CD4-positive, alpha-beta memory T cell (primary cell): ENCODE data around the gene TBC1D4. TPM values are rescaled to one million over a fixed set of nuclear protein-coding genes. Genes with fewer than 3 reads are reported as not detected.

Experiments used
- CTCF ChIA-PET: fragments of 350-600 bp; sonication (Branson Sonifier 250); formaldehyde crosslinking; loops from one replicate; lab custom pipeline; 2021; ENCODE audit warnings: inconsistent platforms; ENCODE audit not compliant: partially characterized antibody; lab: Charles Lee
- POLR2A ChIA-PET: fragments of 350-600 bp; sonication (Branson Sonifier 250); formaldehyde crosslinking; loops from one replicate; lab custom pipeline; 2021; ENCODE audit not compliant: partially characterized antibody; lab: Charles Lee
- DNase-seq, 5 donors: peaks; one replicate each; pipeline versions ENCODE4 v3.0.0 to v3.0.0-alpha.2; 2020 to 2022; ENCODE audit warnings: mixed read lengths in 1 of 5
- H3K27ac ChIP-seq: one replicate; pipeline ENCODE4 v1.7.0; 2013; ENCODE audit warnings: low read depth, low read length
- H3K27me3 ChIP-seq: 2 replicates; pipeline ENCODE4 v1.7.0; 2013; ENCODE audit warnings: mild to moderate bottlenecking, low read length, moderate library complexity; ENCODE audit not compliant: insufficient read depth
- H3K36me3 ChIP-seq: 2 replicates; pipeline ENCODE4 v1.7.0; 2013; ENCODE audit warnings: mild to moderate bottlenecking, low read length, moderate library complexity; ENCODE audit not compliant: insufficient read depth
- H3K4me1 ChIP-seq: 2 replicates; pipeline ENCODE4 v1.7.0; 2013; ENCODE audit warnings: mild to moderate bottlenecking, low read length, moderate library complexity; ENCODE audit not compliant: insufficient read depth
- H3K4me3 ChIP-seq, 2 donors: one replicate each; pipeline ENCODE4 v1.7.0; 2013; ENCODE audit warnings: low read length in 2 of 2, mild to moderate bottlenecking in 1 of 2
- H3K9me3 ChIP-seq, 2 donors: one replicate each; pipeline ENCODE4 v1.7.0; 2013; ENCODE audit warnings: low read length in 2 of 2, control low read depth in 1 of 2; ENCODE audit not compliant: control insufficient read depth in 1 of 2
- H3K27ac Mint-ChIP-seq, 7 donors: one replicate each; pipeline ENCODE4 v1.8.0; 2020 to 2021; ENCODE audit warnings: mixed read lengths in 7 of 7, mild to moderate bottlenecking in 6 of 7, inconsistent platforms in 3 of 7, moderate library complexity in 3 of 7
- H3K27me3 Mint-ChIP-seq, 2 donors: one replicate each; pipeline ENCODE4 v1.8.0; 2020 to 2021; ENCODE audit warnings: mixed read lengths in 2 of 2
- H3K36me3 Mint-ChIP-seq, 2 donors: one replicate each; pipeline ENCODE4 v1.8.0; 2020 to 2021; ENCODE audit warnings: mixed read lengths in 2 of 2, inconsistent platforms in 1 of 2, mild to moderate bottlenecking in 1 of 2
- H3K4me1 Mint-ChIP-seq, 4 donors: one replicate each; pipeline ENCODE4 v1.8.0; 2020 to 2021; ENCODE audit warnings: mixed read lengths in 4 of 4, mild to moderate bottlenecking in 1 of 4
- H3K4me3 Mint-ChIP-seq, 8 donors: one replicate each; pipeline ENCODE4 v1.8.0; 2020 to 2021; ENCODE audit warnings: mixed read lengths in 8 of 8, mild to moderate bottlenecking in 7 of 8, moderate library complexity in 6 of 8, inconsistent platforms in 3 of 8
- H3K9me3 Mint-ChIP-seq, 8 donors: one replicate each; pipeline ENCODE4 v1.8.0; 2020 to 2021; ENCODE audit warnings: mixed read lengths in 8 of 8, mild to moderate bottlenecking in 5 of 8, inconsistent platforms in 3 of 8, moderate library complexity in 1 of 8
- intact Hi-C: fragments of 100-400 bp; cut with micrococcal nuclease; formaldehyde crosslinking; loops from one replicate; pipeline ENCODE4 v1.15.1; 2023
- polyA plus RNA-seq, 2 donors: library from polyadenylated mRNA; unstranded; fragments of 300-500 nt; fragmentation: Illumina TruSeq; gene quantifications; one replicate each; pipeline ENCODE4 v1.2.3, GENCODE V29; 2021
- total RNA-seq, 2 experiments: library from RNA; stranded (reverse); gene quantifications; one replicate each; pipeline ENCODE4 v1.2.3, GENCODE V29; 2021

The TBC1D4 gene
- total and polyA plus RNA-seq, 4 experiments from 2014 or later, result 9.5 to 67.2 (median 45.4) TPM

- no peak overlapping the region for H3K4me3 ChIP-seq
- POLR2A ChIA-PET, result no interaction called here
- CTCF ChIA-PET, result interaction anchor here (0.8 to 1.7 kb wide), 2 partner anchors 15 to 18 kb away, joined by 3 to 6 read pairs; no protein-coding TSS in a partner anchor
- H3K4me1 ChIP-seq, result peaks cover 11% of the 10 kb centered on the region
- no peak for DNase-seq
- H3K36me3 Mint-ChIP-seq, result peaks cover 0 to 4% of the 10 kb centered on the region in 2 donors
- H3K27me3 Mint-ChIP-seq, result peaks cover 30 to 41% of the 10 kb centered on the region in 2 donors
- no peak overlapping the region for H3K27ac Mint-ChIP-seq
- H3K27me3 ChIP-seq, result no peaks in the 10 kb centered on the region
- intact Hi-C loops, result no loop called here
- H3K4me1 Mint-ChIP-seq, result peaks cover 7 to 17% (median 11%) of the 10 kb centered on the region in 4 donors
- no peak overlapping the region for H3K4me3 Mint-ChIP-seq
- H3K9me3 Mint-ChIP-seq, result peaks cover 0 to 1% (median 0%) of the 10 kb centered on the region in 8 donors
- no peaks in the 10 kb centered on the region for H3K36me3 ChIP-seq
- no peaks in the 10 kb centered on the region for H3K9me3 ChIP-seq
- no peak overlapping the region for H3K27ac ChIP-seq
Measured at GRCh38 chr13:75485286-75486062, 3.5 kb upstream of the TBC1D4 start.

GRCh38 chr13:75482820-75483079 is 781 bp upstream of the TBC1D4 start:
- no peaks in the 10 kb centered on the region for H3K27me3 ChIP-seq
- no peaks in the 10 kb centered on the region for H3K9me3 ChIP-seq
- H3K27me3 Mint-ChIP-seq, result peaks cover 39 to 57% of the 10 kb centered on the region in 2 donors
- H3K27ac Mint-ChIP-seq, result peak overlapping the region in 1 of 7 donors; percentile 64
- no peak for DNase-seq
- H3K4me1 Mint-ChIP-seq, result peaks cover 8 to 19% (median 12%) of the 10 kb centered on the region in 4 donors
- peak overlapping the region in 1 of 2 donors; percentile 53 for H3K4me3 ChIP-seq
- peaks cover 12% of the 10 kb centered on the region for H3K4me1 ChIP-seq
- H3K36me3 ChIP-seq, result no peaks in the 10 kb centered on the region
- intact Hi-C loops, result loop anchor here (1.0 to 5.0 kb wide), 3 partner anchors 67 to 155 kb away; partner anchors contain the start of genes LMO7 and UCHL3
- H3K4me3 Mint-ChIP-seq, result peak overlapping the region; percentile 92 to 98 (median 94)
- CTCF ChIA-PET, result interaction anchor here (1.0 to 1.8 kb wide), 4 partner anchors 14 to 155 kb away, joined by 3 to 4 read pairs (median 3); no protein-coding TSS in a partner anchor
- POLR2A ChIA-PET, result interaction anchor here (1.5 kb wide), 1 partner anchor 110 kb away, joined by 3 read pairs; no protein-coding TSS in a partner anchor
- H3K9me3 Mint-ChIP-seq, result peaks cover 0 to 1% (median 0%) of the 10 kb centered on the region in 8 donors
- peaks cover 0 to 4% of the 10 kb centered on the region in 2 donors for H3K36me3 Mint-ChIP-seq
- H3K27ac ChIP-seq, result no peak overlapping the region

GRCh38 chr13:75481176-75482069 is 546 bp downstream of the TBC1D4 start:
- ChIA-PET CTCF (interaction anchor here (0.9 to 1.8 kb wide), 7 partner anchors 12 to 155 kb away, joined by 3 to 4 read pairs (median 3); no protein-coding TSS in a partner anchor), POLR2A (interaction anchor here (0.9 to 1.5 kb wide), 2 partner anchors 109 to 155 kb away, joined by 3 to 7 read pairs; no protein-coding TSS in a partner anchor)
- Mint-ChIP-seq H3K27ac (no peak overlapping the region), H3K9me3 (peaks cover 0 to 1% (median 0%) of the 10 kb centered on the region in 8 donors), H3K36me3 (peaks cover 0 to 4% of the 10 kb centered on the region in 2 donors), H3K27me3 (peaks cover 38 to 46% of the 10 kb centered on the region in 2 donors), H3K4me3 (peak overlapping the region; percentile 52 to 90 (median 82)), H3K4me1 (peaks cover 8 to 19% (median 12%) of the 10 kb centered on the region in 4 donors)
- Histone ChIP-seq H3K27me3 (no peaks in the 10 kb centered on the region), H3K36me3 (no peaks in the 10 kb centered on the region), H3K9me3 (no peaks in the 10 kb centered on the region), H3K27ac (no peak overlapping the region), H3K4me1 (peaks cover 12% of the 10 kb centered on the region), H3K4me3 (peak overlapping the region in 1 of 2 donors; percentile 53)
- intact Hi-C loops, result loop anchor here (1.0 to 5.0 kb wide), 3 partner anchors 68 to 156 kb away; partner anchors contain the start of genes LMO7 and UCHL3
- DNase-seq, result peak in 4 of 5 donors; percentile 7 to 25 (median 12)

GRCh38 chr13:75480671-75481175 is 1.2 kb downstream of the TBC1D4 start:
- ChIA-PET POLR2A (no interaction called here), CTCF (no interaction called here)
- Histone ChIP-seq H3K4me3 (no peak overlapping the region), H3K9me3 (no peaks in the 10 kb centered on the region), H3K27me3 (no peaks in the 10 kb centered on the region), H3K36me3 (no peaks in the 10 kb centered on the region), H3K4me1 (peaks cover 12% of the 10 kb centered on the region), H3K27ac (no peak overlapping the region)
- H3K9me3 Mint-ChIP-seq, result peaks cover 0 to 1% (median 0%) of the 10 kb centered on the region in 8 donors
- no peak overlapping the region for H3K27ac Mint-ChIP-seq
- H3K27me3 Mint-ChIP-seq, result peaks cover 34 to 40% of the 10 kb centered on the region in 2 donors
- peaks cover 0 to 4% of the 10 kb centered on the region in 2 donors for H3K36me3 Mint-ChIP-seq
- H3K4me3 Mint-ChIP-seq, result peak overlapping the region; percentile 67 to 90 (median 84)
- H3K4me1 Mint-ChIP-seq, result peaks cover 8 to 19% (median 12%) of the 10 kb centered on the region in 4 donors
- peak; percentile 9 to 34 (median 21) for DNase-seq
- intact Hi-C loops, result loop anchor here (5.0 kb wide), 1 partner anchor 157 kb away; the partner anchor contains the start of gene LMO7

DNA sequence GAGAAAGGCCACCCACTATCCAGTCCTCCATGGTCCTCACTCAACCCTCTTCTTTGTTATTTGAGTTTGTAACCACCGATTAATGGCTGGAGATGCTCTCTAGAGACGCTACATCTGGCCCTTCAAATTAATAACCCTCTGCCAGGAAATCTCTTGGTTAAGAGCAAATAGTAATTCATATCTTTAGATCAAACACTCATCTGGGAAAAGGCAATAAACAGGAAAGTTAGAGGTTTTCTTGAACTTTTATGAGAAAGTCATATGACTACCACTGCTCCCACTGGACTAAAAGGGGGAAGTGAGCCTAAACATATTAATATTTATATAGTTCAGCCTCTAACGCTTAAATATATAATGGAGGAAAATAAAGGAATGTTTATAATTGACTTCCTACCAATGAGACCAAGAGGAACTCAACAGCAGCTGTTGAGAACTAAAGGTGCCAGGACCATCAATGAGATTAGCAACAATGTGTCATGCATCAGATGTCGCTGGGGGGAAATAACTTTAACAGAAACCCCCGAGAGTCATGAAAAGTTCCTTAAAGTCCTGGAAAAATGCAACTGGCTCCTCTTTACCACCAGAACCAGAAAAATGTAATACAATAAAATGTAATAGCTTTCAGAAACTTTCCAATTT is 2.7 kb downstream of the TBC1D4 start:
- CTCF ChIA-PET, result no interaction called here
- POLR2A ChIA-PET, result no interaction called here
- H3K9me3 Mint-ChIP-seq, result peaks cover 0 to 1% (median 0%) of the 10 kb centered on the region in 8 donors
- Histone ChIP-seq H3K27me3 (no peaks in the 10 kb centered on the region), H3K4me3 (no peak overlapping the region), H3K4me1 (peaks cover 12% of the 10 kb centered on the region), H3K27ac (no peak overlapping the region), H3K36me3 (no peaks in the 10 kb centered on the region), H3K9me3 (no peaks in the 10 kb centered on the region)
- peaks cover 27 to 32% of the 10 kb centered on the region in 2 donors for H3K27me3 Mint-ChIP-seq
- peaks cover 8 to 19% (median 12%) of the 10 kb centered on the region in 4 donors for H3K4me1 Mint-ChIP-seq
- intact Hi-C loops, result no loop called here
- H3K36me3 Mint-ChIP-seq, result peaks cover 0 to 4% of the 10 kb centered on the region in 2 donors
- H3K4me3 Mint-ChIP-seq, result peak overlapping the region in 3 of 8 donors; percentile 15 to 59 (median 18)
- H3K27ac Mint-ChIP-seq, result no peak overlapping the region
- DNase-seq, result no peak

- Histone ChIP-seq H3K4me1 (peaks cover 12% of the 10 kb centered on the region), H3K27me3 (no peaks in the 10 kb centered on the region), H3K36me3 (no peaks in the 10 kb centered on the region), H3K9me3 (no peaks in the 10 kb centered on the region), H3K27ac (no peak overlapping the region), H3K4me3 (no peak overlapping the region)
- Mint-ChIP-seq H3K4me3 (no peak overlapping the region), H3K36me3 (peaks cover 0 to 4% of the 10 kb centered on the region in 2 donors), H3K4me1 (peaks cover 8 to 19% (median 12%) of the 10 kb centered on the region in 4 donors), H3K27me3 (peaks cover 27 to 28% of the 10 kb centered on the region in 2 donors), H3K27ac (no peak overlapping the region), H3K9me3 (peaks cover 0 to 1% (median 0%) of the 10 kb centered on the region in 8 donors)
- CTCF ChIA-PET, result no interaction called here
- POLR2A ChIA-PET, result no interaction called here
- intact Hi-C loops, result no loop called here
- DNase-seq, result no peak
Measured at GRCh38 chr13:75478659-75479058, 3.3 kb downstream of the TBC1D4 start.
